CD4-positive, CD25-positive, alpha-beta regulatory T cell (primary cell): Measurements from ENCODE around the gene RAB20. TPM values are rescaled to one million over a fixed set of nuclear protein-coding genes. Genes with fewer than 3 reads are reported as not detected.
"Not testable (repeated sequence)": the region's sequence is repeated elsewhere in the genome, so short reads cannot be mapped to it uniquely, and the experiment has no call there.

Experiments
- ATAC-seq, 2 donors: fragments of 150-1000 bp; cut with Tn5 transposase; one replicate each; pipeline ENCODE4 v1.10.0; 2021; ENCODE audit warnings: low read depth in 2 of 2, moderate number of reproducible peaks in 2 of 2, moderate library complexity in 1 of 2
- DNase-seq, 3 donors: peaks; one replicate each; pipeline versions ENCODE4 v3.0.0 to v3.0.0-alpha.2; 2012 to 2022; ENCODE audit warnings: mixed read lengths in 1 of 3
- H3K27ac ChIP-seq: one replicate; pipeline ENCODE4 v1.7.0; 2013; ENCODE audit warnings: mild to moderate bottlenecking, low read length; ENCODE audit not compliant: insufficient read depth, poor library complexity, severe bottlenecking
- H3K27me3 ChIP-seq: one replicate; pipeline ENCODE4 v1.7.0; 2013; ENCODE audit warnings: low read length; ENCODE audit not compliant: control insufficient read depth, insufficient read depth
- H3K36me3 ChIP-seq: one replicate; pipeline ENCODE4 v1.7.0; 2013; ENCODE audit warnings: mild to moderate bottlenecking, low read length, moderate library complexity; ENCODE audit not compliant: control insufficient read depth, insufficient read depth
- H3K4me1 ChIP-seq: 2 replicates; pipeline ENCODE4 v1.7.0; 2013; ENCODE audit warnings: mild to moderate bottlenecking, low read length; ENCODE audit not compliant: insufficient read depth, control insufficient read depth, poor library complexity, severe bottlenecking
- H3K4me3 ChIP-seq: one replicate; pipeline ENCODE4 v1.7.0; 2013; ENCODE audit warnings: low read depth, mild to moderate bottlenecking, low read length, moderate library complexity
- H3K9me3 ChIP-seq, 2 experiments: 1 replicate in 1 of 2; 2 replicates in 1 of 2; pipeline ENCODE4 v1.7.0; 2013; ENCODE audit warnings: low read length in 2 of 2, mild to moderate bottlenecking in 1 of 2, moderate library complexity in 1 of 2; ENCODE audit not compliant: control insufficient read depth in 2 of 2
- H3K27ac Mint-ChIP-seq, 3 donors: one replicate each; pipeline ENCODE4 v1.8.0; 2020 to 2022; ENCODE audit warnings: mild to moderate bottlenecking in 3 of 3, mixed read lengths in 3 of 3, moderate library complexity in 2 of 3
- H3K27me3 Mint-ChIP-seq: one replicate; pipeline ENCODE4 v1.8.0; 2022; ENCODE audit warnings: mild to moderate bottlenecking, mixed read lengths
- H3K36me3 Mint-ChIP-seq: one replicate; pipeline ENCODE4 v1.8.0; 2020; ENCODE audit warnings: mixed read lengths
- H3K4me1 Mint-ChIP-seq, 4 donors: one replicate each; pipeline ENCODE4 v1.8.0; 2020 to 2022; ENCODE audit warnings: mixed read lengths in 4 of 4, mild to moderate bottlenecking in 1 of 4
- H3K4me3 Mint-ChIP-seq, 4 donors: one replicate each; pipeline ENCODE4 v1.8.0; 2020 to 2022; ENCODE audit warnings: mild to moderate bottlenecking in 4 of 4, mixed read lengths in 4 of 4, moderate library complexity in 3 of 4
- H3K9me3 Mint-ChIP-seq, 7 donors: one replicate each; pipeline ENCODE4 v1.8.0; 2020 to 2022; ENCODE audit warnings: mixed read lengths in 7 of 7, mild to moderate bottlenecking in 3 of 7, moderate library complexity in 2 of 7
- polyA plus RNA-seq, 4 donors: library from polyadenylated mRNA; unstranded; fragments of 300-500 nt; fragmentation: Illumina TruSeq; gene quantifications; one replicate each; pipeline ENCODE4 v1.2.3, GENCODE V29; 2021
- total RNA-seq: library from RNA; stranded (reverse); gene quantifications from one replicate; pipeline ENCODE4 v1.2.3, GENCODE V29; 2022

The RAB20 gene
- total and polyA plus RNA-seq, 5 donors from 2014 or later = 1.2 to 4.7 (median 2.4) TPM; not detected in 1

GRCh38 chr13:110491869-110492678, 69.4 kb downstream of the RAB20 start:
- Mint-ChIP-seq H3K36me3 (no peaks in the 10 kb centered on the region), H3K27me3 (peaks cover 4% of the 10 kb centered on the region), H3K9me3 (no peaks in the 10 kb centered on the region), H3K4me3 (no peak overlapping the region), H3K4me1 (no peaks in the 10 kb centered on the region), H3K27ac (no peak overlapping the region)
- H3K27me3 ChIP-seq = no peaks in the 10 kb centered on the region
- H3K36me3 ChIP-seq = no peaks in the 10 kb centered on the region
- H3K9me3 ChIP-seq = no peaks in the 10 kb centered on the region
- H3K27ac ChIP-seq = no peak overlapping the region
- ATAC-seq (no peak), DNase-seq (no peak)
- no peaks in the 10 kb centered on the region for H3K4me1 ChIP-seq
- no peak overlapping the region for H3K4me3 ChIP-seq

GRCh38 chr13:110490009-110490770, 71.3 kb downstream of the RAB20 start:
- Histone ChIP-seq H3K4me1 (no peaks in the 10 kb centered on the region), H3K27me3 (no peaks in the 10 kb centered on the region), H3K36me3 (no peaks in the 10 kb centered on the region), H3K9me3 (no peaks in the 10 kb centered on the region), H3K4me3 (no peak overlapping the region), H3K27ac (no peak overlapping the region)
- DNase-seq (no peak), ATAC-seq (no peak)
- Mint-ChIP-seq H3K36me3 (no peaks in the 10 kb centered on the region), H3K27me3 (peaks cover 4% of the 10 kb centered on the region), H3K27ac (no peak overlapping the region), H3K9me3 (no peaks in the 10 kb centered on the region), H3K4me3 (no peak overlapping the region), H3K4me1 (no peaks in the 10 kb centered on the region)

- not testable (repeated sequence) for H3K27ac ChIP-seq, H3K27me3 ChIP-seq, H3K9me3 ChIP-seq, H3K27me3 Mint-ChIP-seq, H3K4me1 Mint-ChIP-seq, H3K36me3 Mint-ChIP-seq, DNase-seq, ATAC-seq, H3K4me1 ChIP-seq, H3K4me3 Mint-ChIP-seq, H3K4me3 ChIP-seq, H3K36me3 ChIP-seq, H3K27ac Mint-ChIP-seq, H3K9me3 Mint-ChIP-seq
Observed at GRCh38 chr13:110486880-110487279, 74.6 kb downstream of the RAB20 start.

GRCh38 chr13:110486061-110486715, 75.3 kb downstream of the RAB20 start:
- ATAC-seq (no peak), DNase-seq (no peak)
- no peak overlapping the region for H3K27ac ChIP-seq
- no peaks in the 10 kb centered on the region for H3K27me3 ChIP-seq
- no peaks in the 10 kb centered on the region for H3K9me3 ChIP-seq
- no peaks in the 10 kb centered on the region for H3K4me1 ChIP-seq
- Mint-ChIP-seq H3K9me3 (no peaks in the 10 kb centered on the region), H3K4me3 (no peak overlapping the region), H3K4me1 (no peaks in the 10 kb centered on the region), H3K27ac (no peak overlapping the region), H3K27me3 (peaks cover 4% of the 10 kb centered on the region), H3K36me3 (no peaks in the 10 kb centered on the region)
- H3K4me3 ChIP-seq = no peak overlapping the region
- H3K36me3 ChIP-seq = no peaks in the 10 kb centered on the region

- Mint-ChIP-seq H3K27me3 (peaks cover 4% of the 10 kb centered on the region), H3K27ac (no peak overlapping the region), H3K4me3 (no peak overlapping the region), H3K4me1 (no peaks in the 10 kb centered on the region), H3K9me3 (no peaks in the 10 kb centered on the region), H3K36me3 (no peaks in the 10 kb centered on the region)
- ATAC-seq (no peak), DNase-seq (no peak)
- Histone ChIP-seq H3K4me1 (no peaks in the 10 kb centered on the region), H3K27ac (no peak overlapping the region), H3K9me3 (no peaks in the 10 kb centered on the region), H3K4me3 (no peak overlapping the region), H3K27me3 (no peaks in the 10 kb centered on the region), H3K36me3 (no peaks in the 10 kb centered on the region)
Observed at GRCh38 chr13:110485604-110486003, 75.9 kb downstream of the RAB20 start.

- no peaks in the 10 kb centered on the region for H3K36me3 ChIP-seq
- ATAC-seq (no peak), DNase-seq (no peak)
- H3K9me3 ChIP-seq = no peaks in the 10 kb centered on the region
- no peaks in the 10 kb centered on the region for H3K9me3 Mint-ChIP-seq
- H3K4me3 Mint-ChIP-seq = no peak overlapping the region
- no peaks in the 10 kb centered on the region for H3K4me1 ChIP-seq
- no peak overlapping the region for H3K4me3 ChIP-seq
- no peak overlapping the region for H3K27ac ChIP-seq
- H3K4me1 Mint-ChIP-seq = no peaks in the 10 kb centered on the region
- H3K27ac Mint-ChIP-seq = no peak overlapping the region
- no peaks in the 10 kb centered on the region for H3K36me3 Mint-ChIP-seq
- no peaks in the 10 kb centered on the region for H3K27me3 Mint-ChIP-seq
- H3K27me3 ChIP-seq = no peaks in the 10 kb centered on the region
Observed at GRCh38 chr13:110484290-110485048, 77.1 kb downstream of the RAB20 start.

GRCh38 chr13:110483386-110483968, 78.0 kb downstream of the RAB20 start:
- H3K4me3 ChIP-seq = no peak overlapping the region
- ATAC-seq (no peak), DNase-seq (no peak)
- no peak overlapping the region for H3K27ac Mint-ChIP-seq
- H3K4me1 ChIP-seq = no peaks in the 10 kb centered on the region
- no peak overlapping the region for H3K27ac ChIP-seq
- H3K27me3 ChIP-seq = no peaks in the 10 kb centered on the region
- no peaks in the 10 kb centered on the region for H3K9me3 Mint-ChIP-seq
- no peak overlapping the region for H3K4me3 Mint-ChIP-seq
- H3K27me3 Mint-ChIP-seq = no peaks in the 10 kb centered on the region
- no peaks in the 10 kb centered on the region for H3K4me1 Mint-ChIP-seq
- H3K36me3 ChIP-seq = no peaks in the 10 kb centered on the region
- no peaks in the 10 kb centered on the region for H3K9me3 ChIP-seq
- no peaks in the 10 kb centered on the region for H3K36me3 Mint-ChIP-seq
